GM21526 (cell line): ENCODE data around the gene RNF169.
"Not testable (repeated sequence)": the region's sequence is repeated elsewhere in the genome, so short reads cannot be mapped to it uniquely, and the experiment has no call there.

Experiments used
- ATAC-seq: cut with Tn5 transposase; IDR thresholded peaks from one replicate; pipeline ENCODE4 v1.9.1; 2021; ENCODE audit warnings: moderate library complexity; ENCODE audit not compliant: unreplicated experiment, low FRiP score

RNF169 gene

DNA sequence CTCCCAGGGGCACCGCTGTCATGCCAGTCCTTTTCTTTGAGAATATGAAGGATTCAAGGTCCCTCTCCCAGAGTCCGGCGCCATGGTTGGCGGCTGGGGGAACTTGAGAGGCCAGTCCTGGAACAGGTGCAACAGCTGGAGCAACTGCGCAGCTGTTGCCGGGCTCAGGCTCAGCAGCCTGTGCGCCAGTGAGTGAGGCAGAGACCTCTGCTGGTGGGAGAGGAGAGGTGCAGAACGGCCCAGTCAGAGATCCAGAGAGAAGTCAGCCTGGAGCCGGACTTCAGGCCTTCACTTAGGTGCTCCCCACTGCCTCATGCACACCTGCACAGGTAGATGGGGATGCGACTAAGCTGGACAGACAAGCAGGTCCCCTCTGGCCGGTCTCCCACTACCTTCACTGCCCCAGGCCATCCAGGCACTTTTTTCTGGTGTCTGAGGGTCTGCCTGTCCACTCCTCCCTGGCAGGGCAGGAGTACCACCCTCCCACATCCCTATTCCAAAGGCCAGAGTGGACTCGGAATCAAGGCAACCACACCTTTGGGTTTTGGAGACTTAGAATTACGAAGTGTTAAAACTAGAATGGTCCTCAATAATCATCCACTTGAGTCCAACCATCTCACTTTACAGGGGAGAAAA, 22.0 kb upstream of the RNF169 start:
- peak; percentile 71 for ATAC-seq

- no peak for ATAC-seq
Measured at GRCh38 chr11:74729397-74729796, 19.3 kb upstream of the RNF169 start.

- ATAC-seq = no peak
Measured at GRCh38 chr11:74730571-74731260, 17.9 kb upstream of the RNF169 start.

- no peak for ATAC-seq
Measured at GRCh38 chr11:74731301-74732094, 17.2 kb upstream of the RNF169 start, which contains the start of gene CHRDL2. Gene CHRDL2, minus strand, starts transcription at chr11:74731426. Its CDS starts 538 bp downstream, at chr11:74730888.

GRCh38 chr11:74734559-74734925, 14.1 kb upstream of the RNF169 start:
- ATAC-seq = no peak

DNA sequence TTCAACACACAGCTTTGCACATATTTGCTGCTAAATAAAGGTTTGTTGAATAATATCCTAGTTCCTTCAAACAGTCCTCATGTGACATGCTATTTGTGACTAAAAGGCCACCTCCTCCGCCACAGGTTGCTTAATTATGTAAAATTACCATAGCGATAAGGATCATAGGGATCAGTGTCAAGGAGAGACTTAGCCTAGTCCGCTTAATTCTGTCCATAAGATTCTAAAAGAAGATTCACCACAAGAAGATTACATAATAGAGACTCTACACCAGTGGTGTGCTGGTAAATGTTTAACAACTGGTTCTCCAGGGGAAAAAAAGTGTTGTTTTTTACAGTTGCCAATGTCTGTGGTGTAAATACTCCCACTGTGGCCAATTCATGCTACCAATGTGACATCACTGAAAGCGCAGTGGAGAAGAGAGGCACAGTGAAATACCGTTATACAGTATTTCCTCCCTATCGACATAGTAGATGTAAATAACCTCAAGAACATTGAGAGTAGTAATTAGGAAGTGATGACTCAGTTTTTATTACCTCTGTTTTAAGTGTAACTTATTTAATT, 13.2 kb upstream of the RNF169 start:
- ATAC-seq = no peak

DNA sequence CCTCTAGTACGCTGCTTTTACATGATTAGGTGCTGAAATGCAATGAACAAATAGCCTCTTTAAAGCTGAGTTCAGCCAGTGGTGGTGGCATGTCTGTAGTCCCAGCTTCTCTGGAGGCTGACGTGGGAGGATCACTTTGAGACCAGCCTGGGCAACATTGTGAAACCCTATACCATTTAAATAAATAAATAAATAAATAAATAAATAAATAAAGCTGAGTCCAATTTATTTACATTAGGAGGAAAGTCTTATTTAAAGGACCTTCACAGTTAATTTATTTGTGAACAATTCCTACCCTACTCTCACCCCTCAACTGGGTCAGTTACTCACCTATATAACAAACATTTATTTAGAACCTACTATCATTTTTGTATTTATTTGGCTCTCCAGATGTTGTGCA, 12.6 kb upstream of the RNF169 start:
- no peak for ATAC-seq

DNA sequence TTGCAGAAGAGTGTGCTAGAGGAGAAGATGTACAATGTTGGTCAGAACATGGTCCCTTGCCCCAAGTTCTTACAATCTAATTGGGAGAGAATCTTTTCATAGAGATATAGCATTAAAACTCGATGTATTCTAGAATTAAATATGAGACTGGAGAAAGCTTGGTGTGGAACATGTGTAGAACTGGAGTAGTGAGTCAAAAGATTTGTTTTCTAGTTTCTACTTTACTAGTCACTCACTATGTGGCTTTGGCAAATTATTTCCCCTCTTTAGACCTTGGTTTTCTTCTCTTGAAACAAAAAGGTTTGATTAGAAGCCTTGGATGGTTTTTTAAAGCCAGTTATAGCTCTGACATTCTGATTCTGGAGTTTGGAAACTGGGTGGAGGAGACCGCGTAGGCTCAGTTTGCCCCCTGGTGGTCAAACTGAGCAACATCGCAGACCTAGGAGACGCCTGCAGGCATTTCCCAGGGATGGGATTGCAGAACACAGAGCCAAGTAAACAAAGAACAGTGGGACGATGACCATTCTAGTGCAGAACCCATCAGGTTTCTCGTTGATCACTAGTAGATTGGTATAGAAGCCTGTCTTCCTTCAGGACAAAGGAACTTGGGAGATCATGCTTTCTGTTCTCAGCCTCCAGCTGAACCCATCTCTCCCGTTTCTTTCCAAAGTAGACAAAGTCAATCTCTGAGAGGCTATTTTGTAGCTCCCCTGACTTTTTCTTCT, 8.9 kb upstream of the RNF169 start:
- ATAC-seq = no peak

- ATAC-seq = no peak
Measured at GRCh38 chr11:74742070-74742469, 6.6 kb upstream of the RNF169 start.

DNA sequence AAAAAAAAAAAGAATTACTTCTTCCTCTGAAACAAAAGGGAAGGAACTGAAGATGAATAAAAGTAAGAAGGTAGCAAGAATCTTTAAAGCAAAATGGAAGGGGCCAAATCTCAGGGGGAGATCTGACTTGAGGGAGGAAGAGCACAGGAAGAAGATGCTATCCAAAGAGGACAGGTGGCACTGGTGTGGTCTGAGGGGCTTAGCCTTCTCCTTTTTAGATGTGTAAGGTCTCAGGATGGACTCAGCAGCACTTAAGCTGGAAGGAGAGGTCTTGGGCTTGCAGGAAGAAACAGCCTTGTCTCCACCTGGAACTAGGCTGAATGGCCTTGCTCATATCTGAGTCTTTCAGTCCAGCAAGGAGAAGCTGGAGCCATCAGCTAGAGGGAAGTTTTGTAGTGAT, 5.0 kb upstream of the RNF169 start:
- no peak for ATAC-seq

GRCh38 chr11:74744277-74744676, 4.4 kb upstream of the RNF169 start:
- ATAC-seq = no peak

DNA sequence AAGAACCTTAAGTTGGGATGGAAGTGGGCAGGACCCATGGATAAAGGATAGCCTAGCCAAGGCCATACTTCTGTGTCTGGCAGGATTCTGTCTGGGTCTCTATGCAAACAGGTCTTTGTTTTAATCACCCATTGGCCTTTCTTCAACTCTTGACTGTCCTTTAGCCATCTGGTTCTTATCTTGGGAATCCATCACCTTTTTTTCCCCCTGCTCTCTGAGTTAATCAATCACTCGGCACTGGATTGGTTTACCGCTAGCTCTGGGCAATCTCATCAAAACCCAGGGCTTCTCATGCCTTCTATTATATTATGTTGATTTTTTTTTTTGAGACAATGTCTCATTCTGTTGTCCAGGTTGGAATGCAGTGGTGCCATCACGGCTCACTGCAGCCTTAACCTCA, 1.8 kb upstream of the RNF169 start:
- ATAC-seq = no peak

GRCh38 chr11:74749127-74749964, 697 bp downstream of the RNF169 start:
- ATAC-seq = peak; percentile 52

DNA sequence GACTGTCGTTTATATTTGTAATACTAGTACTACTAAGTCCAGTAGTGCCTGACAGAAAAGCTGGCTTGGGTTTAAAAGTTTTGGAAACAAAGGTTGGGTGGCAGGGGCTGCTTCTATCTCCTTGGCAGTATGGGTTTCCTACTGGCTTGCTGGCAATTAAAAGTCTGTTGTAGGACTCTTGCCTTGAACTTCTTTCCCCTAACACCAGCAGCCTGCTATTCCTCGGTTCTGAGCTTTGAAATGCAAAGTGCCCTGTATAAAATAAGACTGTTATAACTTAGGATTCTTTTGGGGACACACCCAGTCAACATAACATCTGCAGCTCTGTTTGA, 1.3 kb downstream of the RNF169 start:
- no peak for ATAC-seq

GRCh38 chr11:74750598-74750997, 1.9 kb downstream of the RNF169 start:
- not testable (repeated sequence) for ATAC-seq

GRCh38 chr11:74751303-74751702, 2.7 kb downstream of the RNF169 start:
- ATAC-seq = no peak

DNA sequence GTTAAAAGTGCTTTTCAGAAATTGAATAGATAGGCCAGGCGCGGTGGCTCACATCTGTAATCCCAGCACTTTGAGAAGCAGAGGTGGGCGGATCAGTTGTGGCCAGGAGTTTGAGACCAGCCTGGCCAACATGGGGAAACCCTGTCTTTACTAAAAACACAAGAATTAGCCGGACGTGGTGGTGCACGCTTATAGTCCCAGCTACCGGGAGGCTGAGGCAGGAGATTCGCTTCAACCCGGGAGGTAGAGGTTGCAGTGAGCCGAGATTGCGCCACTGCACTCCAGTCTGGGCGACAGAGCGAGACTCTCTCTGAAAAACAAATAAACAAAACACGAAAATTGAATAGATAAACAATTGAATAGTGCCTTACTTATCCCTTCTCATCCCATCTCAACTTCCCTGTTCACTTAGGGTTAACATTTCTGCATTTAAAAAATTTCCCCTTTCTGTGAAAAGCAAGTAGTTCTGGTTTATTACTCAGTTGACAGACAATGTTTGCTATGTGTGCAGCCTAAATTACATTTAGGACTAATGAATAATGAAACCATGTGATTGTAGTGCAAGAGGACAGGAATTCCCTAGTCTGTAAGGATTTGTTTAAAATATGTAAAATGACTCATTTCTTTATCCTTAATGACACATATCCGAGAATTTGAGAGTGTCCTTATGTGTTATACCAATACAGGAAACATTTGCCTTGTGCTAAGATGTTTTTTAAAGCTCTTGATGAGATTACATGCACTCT, 6.0 kb downstream of the RNF169 start:
- ATAC-seq = no peak

DNA sequence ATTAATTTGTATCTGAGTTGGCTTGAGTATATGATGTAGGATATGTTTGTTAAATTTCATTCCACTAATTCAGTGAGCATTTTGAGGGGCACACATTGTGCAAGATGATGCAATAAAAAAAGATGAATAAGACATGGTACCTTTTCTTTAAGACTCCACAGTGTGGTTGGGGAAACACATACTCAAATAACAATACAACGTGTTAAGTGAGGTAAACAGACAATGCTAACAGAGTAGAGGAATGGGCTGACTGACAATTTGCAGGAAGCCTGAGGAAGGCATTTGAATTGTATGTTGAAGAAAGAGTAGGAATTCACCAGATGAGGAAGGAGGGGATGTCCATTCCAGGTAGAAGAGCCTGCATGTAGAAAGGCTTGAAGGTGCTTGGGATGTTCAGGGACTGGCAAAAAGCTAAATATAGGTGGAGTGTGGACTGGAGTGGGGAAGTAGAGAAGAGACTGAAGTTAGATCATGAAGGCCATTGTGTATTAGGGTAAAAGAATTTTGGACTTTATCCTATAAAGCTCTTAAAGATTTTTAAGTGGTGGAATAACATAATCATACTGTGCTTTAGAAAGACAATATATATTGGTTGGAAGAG, 6.8 kb downstream of the RNF169 start:
- no peak for ATAC-seq

- no peak for ATAC-seq
Measured at GRCh38 chr11:74756571-74756970, 7.9 kb downstream of the RNF169 start.
